ENCODE results near the gene FABP7.
A peak's percentile ranks its signal among the peaks of the same experiment; 100 is the strongest.

FABP7 gene

GRCh38 chr6:122778985-122779661 lies 393 bp upstream of the FABP7 start:
- DNase-seq (ENCODE audit: insufficient read length, low spot score) (no peak), FAIRE-seq (no peak)
- TF ChIP-seq POLR2A (IDR thresholded peaks at IDR 0.05; ENCODE audit: low read depth, low read length): no peak

- DNase-seq (ENCODE audit: insufficient read length, low spot score): no peak
- FAIRE-seq: no peak
- no peak for TF ChIP-seq POLR2A (IDR thresholded peaks at IDR 0.05; ENCODE audit: low read depth, low read length)
Observed at GRCh38 chr6:122780114-122780513, 598 bp downstream of the FABP7 start.

- FAIRE-seq (no peak), DNase-seq (ENCODE audit: insufficient read length, low spot score) (no peak)
- no peak for TF ChIP-seq POLR2A (IDR thresholded peaks at IDR 0.05; ENCODE audit: low read depth, low read length)
Observed at GRCh38 chr6:122781716-122782115, 2.2 kb downstream of the FABP7 start.

DNA sequence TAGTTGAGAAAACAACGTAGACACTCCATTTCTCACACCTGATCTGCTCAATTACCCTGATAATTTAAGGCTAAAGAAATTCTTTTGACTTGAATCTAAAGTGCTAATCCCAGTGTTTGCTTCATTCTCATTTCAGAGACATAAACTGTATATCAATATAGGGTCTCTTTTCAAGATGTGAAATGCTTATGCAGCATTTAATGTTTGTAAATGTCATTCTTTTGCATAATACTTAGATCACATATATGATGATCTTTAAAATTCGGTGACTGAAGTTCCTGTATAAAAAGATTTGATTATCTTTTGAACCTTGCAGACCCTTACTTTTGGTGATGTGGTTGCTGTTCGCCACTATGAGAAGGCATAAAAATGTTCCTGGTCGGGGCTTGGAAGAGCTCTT lies 3.9 kb downstream of the FABP7 start:
- no peak for DNase-seq (ENCODE audit: insufficient read length, low spot score)
- TF ChIP-seq POLR2A (IDR thresholded peaks at IDR 0.05; ENCODE audit: low read depth, low read length): no peak
- FAIRE-seq: no peak

DNA sequence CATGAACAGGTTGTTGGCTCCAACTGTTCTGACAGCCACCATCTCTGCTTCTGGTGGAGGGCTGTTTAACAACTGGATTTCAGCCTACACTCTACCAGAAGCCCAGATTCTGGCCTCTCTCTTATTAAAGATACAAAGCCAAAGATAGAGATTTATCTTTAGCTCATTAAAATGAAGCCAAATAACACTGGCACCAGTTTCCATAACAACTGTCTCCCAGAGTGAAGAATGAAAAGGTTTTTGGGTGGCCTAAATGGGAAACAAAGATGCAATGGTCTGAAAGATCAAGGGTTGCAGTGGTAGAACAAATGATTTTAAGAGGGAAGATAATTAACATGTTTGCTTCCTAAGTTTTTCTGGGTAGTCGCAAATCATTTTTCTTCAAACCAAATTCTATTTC lies 6.4 kb downstream of the FABP7 start:
- no peak for TF ChIP-seq POLR2A (IDR thresholded peaks at IDR 0.05; ENCODE audit: low read depth, low read length)
- FAIRE-seq: no peak
- no peak for DNase-seq (ENCODE audit: insufficient read length, low spot score)

DNA sequence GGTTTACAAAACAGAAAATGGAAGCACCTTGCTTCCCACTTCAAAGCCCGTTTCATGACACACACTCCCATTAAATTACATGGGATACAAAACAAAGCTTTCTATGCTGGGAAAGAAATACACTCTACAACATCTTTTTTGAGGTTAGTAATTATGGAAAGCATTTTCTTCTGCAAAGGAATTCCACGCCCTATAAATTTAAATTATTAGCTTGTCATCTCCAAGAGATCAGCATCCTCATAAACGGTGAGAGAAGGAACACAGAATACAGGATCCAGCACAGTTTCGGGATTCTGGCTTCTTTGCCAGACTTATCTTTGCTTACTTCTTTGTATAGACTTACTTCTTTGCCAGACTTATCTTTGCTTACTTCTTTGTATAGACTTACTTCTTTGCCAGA lies 8.2 kb downstream of the FABP7 start:
- FAIRE-seq (no peak), DNase-seq (ENCODE audit: insufficient read length, low spot score) (no peak)
- no peak for TF ChIP-seq POLR2A (IDR thresholded peaks at IDR 0.05; ENCODE audit: low read depth, low read length)

DNA sequence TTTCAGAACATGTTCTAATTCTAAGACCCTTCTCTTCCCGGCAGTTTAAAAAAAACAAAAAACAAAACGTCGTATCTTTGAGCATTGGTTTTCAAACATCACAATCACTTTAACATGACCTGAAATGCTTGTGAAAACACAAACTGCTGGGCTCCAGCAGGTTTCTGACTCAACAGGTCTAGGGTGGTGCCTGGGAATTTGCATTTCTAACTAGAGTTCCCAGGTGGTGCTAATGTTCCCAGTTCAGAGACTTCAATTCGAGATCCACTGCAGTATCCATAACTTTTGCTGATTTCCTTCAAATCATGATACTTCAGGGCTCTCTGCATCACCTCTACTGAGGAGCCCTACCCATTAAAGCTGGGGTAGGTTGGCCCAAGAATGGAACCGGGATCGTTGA lies 8.7 kb downstream of the FABP7 start:
- no peak for TF ChIP-seq POLR2A (IDR thresholded peaks at IDR 0.05; ENCODE audit: low read depth, low read length)
- no peak for DNase-seq (ENCODE audit: insufficient read length, low spot score)
- FAIRE-seq: no peak

GRCh38 chr6:122788663-122789181 lies 9.2 kb downstream of the FABP7 start:
- no peak for DNase-seq (ENCODE audit: insufficient read length, low spot score)
- FAIRE-seq: no peak
- no peak for TF ChIP-seq POLR2A (IDR thresholded peaks at IDR 0.05; ENCODE audit: low read depth, low read length)

- TF ChIP-seq POLR2A (IDR thresholded peaks at IDR 0.05; ENCODE audit: low read depth, low read length): peak; percentile 26; the same call in 1 of the 2 replicates
- FAIRE-seq (no peak), DNase-seq (ENCODE audit: insufficient read length, low spot score) (peak; percentile 37)
Observed at GRCh38 chr6:122789182-122790027, 9.9 kb downstream of the FABP7 start, which contains the start of gene SMPDL3A. Gene SMPDL3A (plus strand): TSS chr6:122789258. CDS start chr6:122789347, 89 bp downstream.

GRCh38 chr6:122790028-122790422 lies 10.5 kb downstream of the FABP7 start:
- FAIRE-seq (no peak), DNase-seq (ENCODE audit: insufficient read length, low spot score) (no peak)
- TF ChIP-seq POLR2A (IDR thresholded peaks at IDR 0.05; ENCODE audit: low read depth, low read length): no peak

DNA sequence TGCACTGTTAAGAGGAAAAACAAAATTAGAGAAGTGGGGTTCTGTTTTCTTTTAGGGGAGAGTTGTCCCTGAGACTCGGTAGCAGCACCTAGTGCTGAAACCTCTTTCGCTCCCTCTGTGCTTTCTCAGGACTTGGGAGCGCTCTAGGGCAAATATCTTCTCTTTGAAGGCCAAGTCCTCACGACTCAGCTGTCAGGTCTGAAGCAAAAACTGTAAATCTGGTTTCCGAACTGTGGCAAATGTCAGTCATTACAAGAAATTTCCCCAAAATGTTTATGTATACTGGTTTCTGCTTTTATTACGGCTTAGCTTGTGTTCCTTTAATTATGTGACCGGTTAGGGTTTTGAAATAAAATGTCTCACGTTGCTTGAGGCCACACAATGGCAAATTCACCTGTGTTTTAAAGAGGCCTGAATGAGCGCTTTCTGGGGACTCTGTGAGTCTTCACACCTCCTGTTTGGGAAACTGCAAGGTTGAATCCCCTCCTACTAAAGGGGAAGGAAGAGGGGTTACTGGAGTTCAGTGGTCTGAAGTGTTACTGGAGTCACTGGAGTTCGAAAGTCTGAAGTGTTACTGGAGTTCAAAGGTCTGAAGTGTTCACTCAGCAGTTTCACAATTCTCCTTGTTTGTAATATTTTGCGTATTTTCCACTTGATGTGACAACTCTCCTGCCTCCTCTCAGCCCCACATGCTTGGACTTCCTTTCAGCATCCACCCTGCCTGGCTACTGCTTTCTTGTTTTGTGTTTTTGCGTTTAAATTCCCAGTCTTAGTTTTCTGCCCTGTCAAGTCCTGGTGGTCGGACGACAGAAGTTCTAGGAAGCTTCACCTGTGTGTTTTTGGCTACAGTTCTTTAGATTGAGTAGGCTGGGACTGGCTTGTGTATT lies 11.2 kb downstream of the FABP7 start:
- FAIRE-seq: no peak
- DNase-seq (ENCODE audit: insufficient read length, low spot score): no peak
- no peak for TF ChIP-seq POLR2A (IDR thresholded peaks at IDR 0.05; ENCODE audit: low read depth, low read length)

DNA sequence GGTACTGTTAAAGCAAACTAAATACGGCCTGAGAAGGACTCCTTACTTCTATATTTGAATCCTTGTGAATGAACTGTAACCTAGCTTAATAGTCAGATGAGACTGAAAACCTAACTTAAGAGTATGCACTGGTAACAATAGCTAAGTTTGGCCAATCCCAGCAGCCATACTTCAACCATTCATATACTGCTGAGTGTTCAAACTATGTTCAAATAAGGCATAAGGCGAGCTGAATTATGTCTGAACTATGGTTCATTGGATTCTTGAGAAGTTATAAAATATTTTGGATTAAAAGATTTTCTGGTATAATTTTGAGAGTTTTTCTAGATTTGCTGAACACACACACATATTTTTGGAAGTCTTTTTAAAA lies 11.8 kb downstream of the FABP7 start:
- FAIRE-seq (no peak), DNase-seq (ENCODE audit: insufficient read length, low spot score) (no peak)
- no peak for TF ChIP-seq POLR2A (IDR thresholded peaks at IDR 0.05; ENCODE audit: low read depth, low read length)

- no peak for TF ChIP-seq POLR2A (IDR thresholded peaks at IDR 0.05; ENCODE audit: low read depth, low read length)
- FAIRE-seq (no peak), DNase-seq (ENCODE audit: insufficient read length, low spot score) (no peak)
Observed at GRCh38 chr6:122792766-122793165, 13.2 kb downstream of the FABP7 start.

- FAIRE-seq (no peak), DNase-seq (ENCODE audit: insufficient read length, low spot score) (no peak)
- no peak for TF ChIP-seq POLR2A (IDR thresholded peaks at IDR 0.05; ENCODE audit: low read depth, low read length)
Observed at GRCh38 chr6:122797537-122797936, 18.0 kb downstream of the FABP7 start.

Data from H54 (cell line).